Hepatocyte (in vitro differentiated cells): Measurements from ENCODE around the gene TTC32.

Experiments used
- EZH2phosphoT487 ChIP-seq: fragments of 200-600 bp; sonication (generic); IDR thresholded peaks from one replicate; pipeline ENCODE4 v1.6.1; 2018; ENCODE audit warnings: antibody characterized with exemption, mild to moderate bottlenecking, low read depth, moderate library complexity; ENCODE audit not compliant: unreplicated experiment, severe bottlenecking
- TF ChIP-seq, protein P1 (sequence below): fragments of 200-600 bp; sonication (generic); IDR thresholded peaks from 2 replicates; pipeline ENCODE4 v1.5.1; 2016; ENCODE audit warnings: antibody characterized with exemption, mild to moderate bottlenecking; ENCODE audit not compliant: poor library complexity

DNA sequence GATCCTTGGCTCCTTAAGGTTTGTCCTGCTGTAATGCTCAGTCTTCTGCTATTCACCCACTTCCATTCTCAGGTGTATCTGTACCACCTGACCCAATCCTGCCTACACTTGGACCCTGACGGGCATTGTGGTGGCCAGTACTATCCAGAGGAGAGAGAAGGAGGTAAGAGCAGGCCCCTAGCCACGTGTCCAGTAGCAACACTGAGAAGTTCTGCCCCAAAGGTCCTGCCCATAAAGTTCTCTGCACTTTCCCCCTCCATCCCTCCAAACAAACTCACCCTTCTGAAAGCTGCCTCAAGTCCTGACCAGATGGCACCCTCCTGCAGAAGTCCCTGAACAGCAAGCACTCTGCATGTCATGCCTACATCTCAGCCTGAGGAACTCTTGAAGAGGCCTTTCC lies 18.3 kb downstream of the TTC32 start:
- no peak for TF ChIP-seq EZH2phosphoT487
- TF ChIP-seq, protein P1, sequence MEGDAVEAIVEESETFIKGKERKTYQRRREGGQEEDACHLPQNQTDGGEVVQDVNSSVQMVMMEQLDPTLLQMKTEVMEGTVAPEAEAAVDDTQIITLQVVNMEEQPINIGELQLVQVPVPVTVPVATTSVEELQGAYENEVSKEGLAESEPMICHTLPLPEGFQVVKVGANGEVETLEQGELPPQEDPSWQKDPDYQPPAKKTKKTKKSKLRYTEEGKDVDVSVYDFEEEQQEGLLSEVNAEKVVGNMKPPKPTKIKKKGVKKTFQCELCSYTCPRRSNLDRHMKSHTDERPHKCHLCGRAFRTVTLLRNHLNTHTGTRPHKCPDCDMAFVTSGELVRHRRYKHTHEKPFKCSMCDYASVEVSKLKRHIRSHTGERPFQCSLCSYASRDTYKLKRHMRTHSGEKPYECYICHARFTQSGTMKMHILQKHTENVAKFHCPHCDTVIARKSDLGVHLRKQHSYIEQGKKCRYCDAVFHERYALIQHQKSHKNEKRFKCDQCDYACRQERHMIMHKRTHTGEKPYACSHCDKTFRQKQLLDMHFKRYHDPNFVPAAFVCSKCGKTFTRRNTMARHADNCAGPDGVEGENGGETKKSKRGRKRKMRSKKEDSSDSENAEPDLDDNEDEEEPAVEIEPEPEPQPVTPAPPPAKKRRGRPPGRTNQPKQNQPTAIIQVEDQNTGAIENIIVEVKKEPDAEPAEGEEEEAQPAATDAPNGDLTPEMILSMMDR, result no peak
